ENCODE measurements around the gene MPI.
A peak's percentile ranks its signal among the peaks of the same experiment; 100 is the strongest.

The MPI gene

GRCh38 chr15:74889883-74890664, at the start of gene MPI:
Gene MPI, plus strand, starts transcription at chr15:74890042. Its CDS starts 32 bp downstream, at chr15:74890074.
- DNase-seq (ENCODE audit: low spot score), result peak; percentile 95

- DNase-seq (ENCODE audit: low spot score), result no peak
Measured at GRCh38 chr15:74840851-74841775, 48.7 kb upstream of the MPI start.

GRCh38 chr15:74841891-74842373, 47.9 kb upstream of the MPI start:
- DNase-seq (ENCODE audit: low spot score), result no peak

- DNase-seq (ENCODE audit: low spot score), result peak; percentile 96
Measured at GRCh38 chr15:74842581-74843444, 47.0 kb upstream of the MPI start, which contains the start of gene ULK3. Gene ULK3, minus strand, starts transcription at chr15:74843156. Its CDS starts 51 bp downstream, at chr15:74843105.

- no peak for DNase-seq (ENCODE audit: low spot score)
Measured at GRCh38 chr15:74843445-74843828, 46.4 kb upstream of the MPI start.

- DNase-seq (ENCODE audit: low spot score), result no peak
Measured at GRCh38 chr15:74843891-74844299, 45.9 kb upstream of the MPI start.

- no peak for DNase-seq (ENCODE audit: low spot score)
Measured at GRCh38 chr15:74844319-74845207, 45.3 kb upstream of the MPI start.

GRCh38 chr15:74845208-74845568, 44.7 kb upstream of the MPI start:
- no peak for DNase-seq (ENCODE audit: low spot score)

GRCh38 chr15:74845581-74845980, 44.3 kb upstream of the MPI start:
- no peak for DNase-seq (ENCODE audit: low spot score)

GRCh38 chr15:74847432-74847831, 42.4 kb upstream of the MPI start:
- no peak for DNase-seq (ENCODE audit: low spot score)

- no peak for DNase-seq (ENCODE audit: low spot score)
Measured at GRCh38 chr15:74850393-74850792, 39.4 kb upstream of the MPI start.

GRCh38 chr15:74851960-74852359, 37.9 kb upstream of the MPI start:
- no peak for DNase-seq (ENCODE audit: low spot score)

- DNase-seq (ENCODE audit: low spot score), result no peak
Measured at GRCh38 chr15:74854453-74855022, 35.3 kb upstream of the MPI start.

- no peak for DNase-seq (ENCODE audit: low spot score)
Measured at GRCh38 chr15:74855857-74856256, 34.0 kb upstream of the MPI start.

GRCh38 chr15:74856537-74856936, 33.3 kb upstream of the MPI start:
- no peak for DNase-seq (ENCODE audit: low spot score)

- peak; percentile 36 for DNase-seq (ENCODE audit: low spot score)
Measured at GRCh38 chr15:74857082-74857655, 32.7 kb upstream of the MPI start.

GRCh38 chr15:74857671-74858368, 32.0 kb upstream of the MPI start:
- DNase-seq (ENCODE audit: low spot score), result peak; percentile 4

GRCh38 chr15:74858369-74858740, 31.5 kb upstream of the MPI start:
- no peak for DNase-seq (ENCODE audit: low spot score)

- no peak for DNase-seq (ENCODE audit: low spot score)
Measured at GRCh38 chr15:74863239-74864056, 26.4 kb upstream of the MPI start.

Data from germinal center (tissue), 1 donor.